ENCODE data around the gene TEX101. TPM values are rescaled to one million over a fixed set of nuclear protein-coding genes. Genes with fewer than 3 reads are reported as not detected.
"Not testable (repeated sequence)": the region's sequence is repeated elsewhere in the genome, so short reads cannot be mapped to it uniquely, and the experiment has no call there.

TEX101 gene
- not detected in 2 replicates for total RNA-seq

DNA sequence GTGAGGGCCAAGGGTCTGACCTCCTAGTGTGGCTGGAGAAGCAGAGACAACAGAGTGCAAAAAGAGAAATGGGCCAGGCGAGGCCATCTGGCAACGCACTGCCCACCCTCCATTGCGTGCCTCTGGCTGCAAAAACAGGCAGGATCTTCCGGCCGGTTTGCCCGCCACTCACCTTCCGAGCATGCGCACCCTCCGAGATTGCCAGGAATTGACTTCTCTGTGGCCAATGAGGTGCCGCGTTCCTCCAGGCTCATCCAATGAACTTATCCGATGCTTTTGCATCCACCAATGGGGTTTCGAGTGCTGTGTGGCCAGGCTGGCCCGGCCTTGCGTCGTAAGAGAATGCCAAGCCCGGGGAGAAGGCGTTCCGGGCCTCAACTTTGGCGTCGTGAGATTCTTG, at the start of gene TEX101:
TSS of gene TEX101 (plus strand) at position 337 of the 400 bp plus-strand sequence. CDS start 1,030 bp downstream, outside the sequence.
- H3K9me3 Mint-ChIP-seq, result no peaks in the 10 kb centered on the region
- peaks cover 3% of the 10 kb centered on the region for H3K27me3 Mint-ChIP-seq
- intact Hi-C loops (cut with micrococcal nuclease), result no loop called here
- no peak within 1 kb of the TSS for H3K4me3 Mint-ChIP-seq
- no peaks in the 10 kb centered on the region for H3K4me1 Mint-ChIP-seq
- H3K27ac Mint-ChIP-seq, result no peak within 1 kb of the TSS
- DNase-seq, result no peak
- no peaks in the 10 kb centered on the region for H3K36me3 Mint-ChIP-seq (ENCODE audit: low read depth)

- DNase-seq; H3K36me3 Mint-ChIP-seq (ENCODE audit: low read depth); H3K27me3 Mint-ChIP-seq; intact Hi-C loops (cut with micrococcal nuclease); H3K9me3 Mint-ChIP-seq; H3K27ac Mint-ChIP-seq; H3K4me1 Mint-ChIP-seq; H3K4me3 Mint-ChIP-seq: not testable (repeated sequence)
These were observed 49.0 kb upstream of the TEX101 start for GRCh38 chr19:43365677-43366076.

DNA sequence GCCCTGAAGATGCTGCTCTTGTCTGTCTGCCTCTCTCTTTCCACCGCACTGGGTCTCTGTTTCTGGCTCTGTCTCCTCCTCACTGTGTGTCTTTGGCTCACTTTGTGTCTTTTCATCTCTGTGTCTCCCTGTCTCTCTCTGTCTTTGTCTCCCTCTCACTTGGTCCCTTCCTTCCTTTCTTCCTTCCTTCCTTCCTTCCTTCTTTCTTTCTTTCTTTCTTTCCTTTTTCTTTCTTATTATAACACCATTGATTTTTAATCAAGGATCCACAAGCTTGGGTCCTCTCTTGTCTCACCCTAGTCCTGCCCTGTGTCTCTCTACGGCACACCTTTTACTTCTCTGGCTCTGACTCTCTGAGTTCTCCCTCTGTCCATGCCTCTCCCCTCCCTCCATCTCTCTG, 46.9 kb upstream of the TEX101 start:
- no peaks in the 10 kb centered on the region for H3K4me1 Mint-ChIP-seq
- intact Hi-C loops (cut with micrococcal nuclease), result no loop called here
- H3K27ac Mint-ChIP-seq, result no peak overlapping the region
- no peaks in the 10 kb centered on the region for H3K36me3 Mint-ChIP-seq (ENCODE audit: low read depth)
- no peaks in the 10 kb centered on the region for H3K27me3 Mint-ChIP-seq
- DNase-seq, result no peak
- no peak overlapping the region for H3K4me3 Mint-ChIP-seq
- H3K9me3 Mint-ChIP-seq, result no peaks in the 10 kb centered on the region

GRCh38 chr19:43368897-43369296, 45.8 kb upstream of the TEX101 start:
- H3K4me1 Mint-ChIP-seq; intact Hi-C loops (cut with micrococcal nuclease); H3K27ac Mint-ChIP-seq; H3K9me3 Mint-ChIP-seq; H3K4me3 Mint-ChIP-seq; H3K36me3 Mint-ChIP-seq (ENCODE audit: low read depth); DNase-seq; H3K27me3 Mint-ChIP-seq: not testable (repeated sequence)

DNA sequence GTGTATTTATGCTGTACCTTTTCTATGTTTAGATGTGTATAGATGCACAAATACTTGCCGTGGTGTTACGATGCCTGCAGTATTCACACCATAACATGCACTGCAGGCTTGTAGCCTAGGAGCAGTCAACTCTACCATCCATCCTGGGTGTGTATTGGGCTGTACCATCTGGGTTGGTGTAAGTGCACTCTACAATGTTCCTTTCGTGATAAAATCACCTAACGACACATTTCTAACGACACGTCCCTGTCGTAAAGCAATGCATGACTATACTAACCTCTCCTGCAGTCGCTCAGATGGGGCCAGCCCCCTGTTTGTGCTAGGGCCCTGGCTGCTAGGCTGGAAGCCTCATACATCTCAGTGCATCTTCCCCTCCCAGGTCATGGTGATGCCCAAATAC, 42.8 kb upstream of the TEX101 start:
- DNase-seq, result no peak
- H3K27ac Mint-ChIP-seq, result no peak overlapping the region
- no peaks in the 10 kb centered on the region for H3K9me3 Mint-ChIP-seq
- no peak overlapping the region for H3K4me3 Mint-ChIP-seq
- intact Hi-C loops (cut with micrococcal nuclease), result no loop called here
- H3K36me3 Mint-ChIP-seq (ENCODE audit: low read depth), result no peaks in the 10 kb centered on the region
- no peaks in the 10 kb centered on the region for H3K4me1 Mint-ChIP-seq
- H3K27me3 Mint-ChIP-seq, result no peaks in the 10 kb centered on the region

GRCh38 chr19:43372462-43372861, 42.2 kb upstream of the TEX101 start:
- Mint-ChIP-seq H3K4me1 (no peaks in the 10 kb centered on the region), H3K27me3 (no peaks in the 10 kb centered on the region), H3K9me3 (no peaks in the 10 kb centered on the region), H3K4me3 (no peak overlapping the region), H3K27ac (no peak overlapping the region), H3K36me3 (ENCODE audit: low read depth) (no peaks in the 10 kb centered on the region)
- intact Hi-C loops (cut with micrococcal nuclease), result no loop called here
- DNase-seq, result no peak

GRCh38 chr19:43377624-43378023, 37.1 kb upstream of the TEX101 start:
- H3K27me3 Mint-ChIP-seq; intact Hi-C loops (cut with micrococcal nuclease); DNase-seq; H3K36me3 Mint-ChIP-seq (ENCODE audit: low read depth); H3K4me3 Mint-ChIP-seq; H3K4me1 Mint-ChIP-seq; H3K9me3 Mint-ChIP-seq; H3K27ac Mint-ChIP-seq: not testable (repeated sequence)

GRCh38 chr19:43380008-43380407, 34.7 kb upstream of the TEX101 start:
- H3K4me3 Mint-ChIP-seq, result no peak overlapping the region
- intact Hi-C loops (cut with micrococcal nuclease), result no loop called here
- H3K4me1 Mint-ChIP-seq, result peaks cover 2% of the 10 kb centered on the region
- H3K27me3 Mint-ChIP-seq, result no peaks in the 10 kb centered on the region
- H3K27ac Mint-ChIP-seq, result no peak overlapping the region
- no peaks in the 10 kb centered on the region for H3K9me3 Mint-ChIP-seq
- DNase-seq, result no peak
- no peaks in the 10 kb centered on the region for H3K36me3 Mint-ChIP-seq (ENCODE audit: low read depth)

- Mint-ChIP-seq H3K27me3 (no peaks in the 10 kb centered on the region), H3K4me3 (no peak overlapping the region), H3K4me1 (peaks cover 2% of the 10 kb centered on the region), H3K36me3 (ENCODE audit: low read depth) (no peaks in the 10 kb centered on the region), H3K9me3 (no peaks in the 10 kb centered on the region), H3K27ac (no peak overlapping the region)
- intact Hi-C loops (cut with micrococcal nuclease), result no loop called here
- DNase-seq, result no peak
These were observed 33.8 kb upstream of the TEX101 start for GRCh38 chr19:43380771-43381386.

DNA sequence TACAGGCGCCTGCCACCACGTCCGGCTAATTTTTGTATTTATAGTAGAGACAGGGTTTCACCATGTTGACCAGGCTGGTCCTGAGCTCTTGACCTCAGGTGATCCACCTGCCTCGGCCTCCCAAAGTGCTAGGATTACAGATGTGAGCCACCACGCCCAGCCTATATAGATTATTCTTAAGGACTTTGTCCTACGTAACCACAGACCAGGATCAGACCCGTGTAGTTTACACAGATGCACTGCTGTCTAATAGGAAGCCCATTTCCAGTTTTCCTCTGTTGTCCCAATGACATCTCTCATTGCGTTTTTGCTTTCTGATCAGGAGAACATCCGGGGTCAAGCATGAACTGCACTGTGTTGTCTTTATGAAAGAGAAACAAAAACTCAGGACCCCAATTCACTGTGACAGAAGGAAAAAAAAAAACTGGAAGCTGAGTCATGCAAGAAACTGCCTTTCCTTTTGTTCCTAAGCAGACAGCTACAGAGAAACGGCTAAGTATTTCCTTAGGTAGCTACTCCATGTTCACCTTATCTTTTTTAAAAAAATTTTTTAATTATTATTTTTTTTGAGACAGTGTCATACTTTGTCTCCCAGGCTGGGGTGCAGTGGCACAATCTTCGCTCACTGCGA, 32.0 kb upstream of the TEX101 start:
- H3K27me3 Mint-ChIP-seq; H3K9me3 Mint-ChIP-seq; H3K4me1 Mint-ChIP-seq; DNase-seq; H3K4me3 Mint-ChIP-seq; H3K27ac Mint-ChIP-seq; H3K36me3 Mint-ChIP-seq (ENCODE audit: low read depth); intact Hi-C loops (cut with micrococcal nuclease): not testable (repeated sequence)

DNA sequence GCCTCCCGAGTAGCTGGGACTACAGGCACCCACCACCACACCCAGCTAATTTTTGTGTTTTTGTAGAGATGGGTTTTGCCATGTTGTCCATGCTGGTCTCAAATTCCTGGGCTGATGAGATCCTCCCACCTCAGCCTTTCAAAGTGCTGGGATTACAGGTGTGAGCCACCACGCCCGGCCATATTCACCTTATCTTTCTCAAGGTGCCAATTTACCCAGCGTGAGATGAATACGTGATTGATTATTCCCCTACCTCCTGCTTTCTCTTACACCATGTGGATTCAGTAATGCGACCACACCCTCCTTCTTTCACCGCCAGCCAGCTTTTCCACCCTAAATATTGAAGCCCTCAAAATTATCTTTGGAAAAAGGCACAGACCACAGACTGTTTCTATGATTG, 31.4 kb upstream of the TEX101 start:
- H3K27ac Mint-ChIP-seq; H3K4me3 Mint-ChIP-seq; H3K27me3 Mint-ChIP-seq; intact Hi-C loops (cut with micrococcal nuclease); H3K9me3 Mint-ChIP-seq; DNase-seq; H3K36me3 Mint-ChIP-seq (ENCODE audit: low read depth); H3K4me1 Mint-ChIP-seq: not testable (repeated sequence)

DNA sequence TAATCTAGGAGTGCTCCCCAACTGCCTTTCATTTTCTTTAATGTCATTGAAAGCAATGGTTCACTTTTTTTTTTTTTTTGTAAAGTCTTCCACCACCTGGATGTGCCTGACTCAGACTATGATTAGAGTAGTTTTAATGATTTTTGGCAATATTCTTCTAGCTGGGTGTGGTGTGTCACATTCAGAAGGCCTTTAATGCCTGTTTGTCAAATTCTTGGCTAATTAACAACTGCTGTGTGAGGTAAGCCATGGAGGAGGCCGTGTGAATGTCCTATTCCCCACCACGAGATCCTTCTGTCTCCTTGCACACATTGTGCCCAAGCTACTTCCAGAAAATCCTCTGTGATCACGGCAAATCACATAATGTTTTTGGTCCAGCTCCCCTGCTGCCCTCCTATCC, 30.9 kb upstream of the TEX101 start:
- H3K4me3 Mint-ChIP-seq; DNase-seq; intact Hi-C loops (cut with micrococcal nuclease); H3K4me1 Mint-ChIP-seq; H3K27ac Mint-ChIP-seq; H3K36me3 Mint-ChIP-seq (ENCODE audit: low read depth); H3K9me3 Mint-ChIP-seq; H3K27me3 Mint-ChIP-seq: not testable (repeated sequence)

- H3K27ac Mint-ChIP-seq; H3K4me3 Mint-ChIP-seq; DNase-seq; intact Hi-C loops (cut with micrococcal nuclease); H3K36me3 Mint-ChIP-seq (ENCODE audit: low read depth); H3K27me3 Mint-ChIP-seq; H3K4me1 Mint-ChIP-seq; H3K9me3 Mint-ChIP-seq: not testable (repeated sequence)
These were observed 23.7 kb upstream of the TEX101 start for GRCh38 chr19:43390903-43391551.

DNA sequence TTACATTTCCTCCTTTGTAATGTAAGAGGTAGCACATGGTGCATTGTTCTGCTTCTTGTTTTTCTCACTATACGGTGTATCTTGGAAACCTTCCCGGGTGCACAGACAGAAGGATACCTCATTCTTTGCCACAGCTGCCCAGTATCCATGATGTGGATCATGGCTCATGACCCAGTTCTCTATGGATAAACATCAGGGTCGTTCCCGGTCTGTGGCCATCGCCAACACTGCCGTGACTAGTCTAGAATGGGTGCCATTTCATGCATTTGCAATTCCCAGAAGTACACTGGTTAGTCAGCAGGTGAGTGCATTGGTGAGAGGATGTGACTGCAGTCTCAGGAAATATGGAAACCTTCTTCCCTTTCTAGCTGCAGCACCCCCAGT, 23.1 kb upstream of the TEX101 start:
- H3K27ac Mint-ChIP-seq; H3K4me3 Mint-ChIP-seq; H3K9me3 Mint-ChIP-seq; intact Hi-C loops (cut with micrococcal nuclease); H3K4me1 Mint-ChIP-seq; H3K27me3 Mint-ChIP-seq; DNase-seq; H3K36me3 Mint-ChIP-seq (ENCODE audit: low read depth): not testable (repeated sequence)

DNA sequence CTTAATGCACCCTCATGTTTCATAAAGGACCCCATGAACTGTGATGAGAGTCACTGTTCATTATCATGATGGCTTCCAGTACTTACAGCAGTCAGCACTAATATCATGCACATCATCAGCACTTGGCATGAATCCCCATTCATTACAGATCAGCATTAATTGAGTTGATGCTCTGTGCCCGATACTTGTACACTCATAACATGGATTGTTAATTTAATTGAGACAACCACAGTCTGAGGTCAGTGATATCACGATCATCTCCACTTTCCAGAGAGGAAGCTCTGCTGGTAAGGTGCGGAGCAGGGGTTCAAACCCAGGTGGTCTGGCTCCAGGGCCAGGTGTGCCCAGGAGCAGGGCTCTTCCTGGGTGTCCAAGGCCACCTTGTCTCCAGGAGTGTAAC, 21.2 kb upstream of the TEX101 start:
- H3K4me1 Mint-ChIP-seq; intact Hi-C loops (cut with micrococcal nuclease); H3K27me3 Mint-ChIP-seq; H3K9me3 Mint-ChIP-seq; H3K27ac Mint-ChIP-seq; DNase-seq; H3K4me3 Mint-ChIP-seq; H3K36me3 Mint-ChIP-seq (ENCODE audit: low read depth): not testable (repeated sequence)
